NCI-H1436 treated with DMSO at 0.1 percent for 48 hours (cell line): ENCODE results near the gene VSIR.

Experiments
- DNase-seq: peaks from one replicate; lab custom pipeline; 2025; lab: John Stamatoyannopoulos, UW

VSIR gene

GRCh38 chr10:71747039-71747531, 26.2 kb downstream of the VSIR start:
- DNase-seq, result no peak

- no peak for DNase-seq
Measured at GRCh38 chr10:71746344-71747037, 26.8 kb downstream of the VSIR start.

GRCh38 chr10:71745664-71746250, 27.6 kb downstream of the VSIR start:
- DNase-seq, result no peak

- no peak for DNase-seq
Measured at GRCh38 chr10:71744897-71745663, 28.2 kb downstream of the VSIR start.

GRCh38 chr10:71743866-71744265, 29.5 kb downstream of the VSIR start:
- DNase-seq, result no peak

- no peak for DNase-seq
Measured at GRCh38 chr10:71743089-71743838, 30.1 kb downstream of the VSIR start.

- DNase-seq, result no peak
Measured at GRCh38 chr10:71742301-71743088, 30.8 kb downstream of the VSIR start.

GRCh38 chr10:71741671-71742070, 31.6 kb downstream of the VSIR start:
- no peak for DNase-seq

GRCh38 chr10:71741029-71741428, 32.3 kb downstream of the VSIR start:
- no peak for DNase-seq

GRCh38 chr10:71740069-71740653, 33.2 kb downstream of the VSIR start:
- no peak for DNase-seq

- DNase-seq, result no peak
Measured at GRCh38 chr10:71739358-71739900, 33.9 kb downstream of the VSIR start.

GRCh38 chr10:71737834-71738197, 35.5 kb downstream of the VSIR start:
- DNase-seq, result no peak

GRCh38 chr10:71737001-71737833, 36.1 kb downstream of the VSIR start:
- no peak for DNase-seq

- no peak for DNase-seq
Measured at GRCh38 chr10:71736570-71736952, 36.8 kb downstream of the VSIR start.

- DNase-seq, result no peak
Measured at GRCh38 chr10:71735709-71736569, 37.4 kb downstream of the VSIR start.

GRCh38 chr10:71734797-71735196, 38.5 kb downstream of the VSIR start:
- DNase-seq, result no peak

GRCh38 chr10:71731791-71732190, 41.5 kb downstream of the VSIR start:
- no peak for DNase-seq

- DNase-seq, result no peak
Measured at GRCh38 chr10:71729161-71729636, 44.1 kb downstream of the VSIR start.
